PC-3 (cell line): ENCODE data around the gene WDR33. TPM values are rescaled to one million over a fixed set of nuclear protein-coding genes. Genes with fewer than 3 reads are reported as not detected.

Experiments
- ATAC-seq: fragments of 200-7000 bp; cut with Tn5 transposase; 2 replicates; pipeline ENCODE4 v1.9.1; 2020; ENCODE audit warnings: mild to moderate bottlenecking, moderate library complexity
- BruUV-seq: library from RNA; stranded (reverse); fragments of 400-500 nt; replicated peaks from 2 replicates; lab custom pipeline; 2021; lab: Mats Ljungman, UMichigan
- CTCF ChIA-PET: fragments of 300-600 bp; sonication (Branson Sonifier 250); formaldehyde crosslinking; loops from one replicate; lab custom pipeline; 2022; ENCODE audit warnings: antibody characterized with exemption; lab: Charles Lee
- POLR2A ChIA-PET: fragments of 300-600 bp; sonication (Branson Sonifier 250); formaldehyde crosslinking; loops from one replicate; lab custom pipeline; 2022; ENCODE audit warnings: antibody characterized with exemption; ENCODE audit not compliant: unreplicated experiment; lab: Charles Lee
- DNase-seq: peaks from one replicate; pipeline ENCODE4 v3.0.0-alpha.2; 2015
- H2AFZ ChIP-seq: fragments of 300-600 bp; sonication (generic); 2 replicates; pipeline ENCODE4 v1.6.0; 2016; ENCODE audit warnings: antibody characterized with exemption, low read length
- H3F3A ChIP-seq: fragments of 300-600 bp; sonication (generic); one replicate; pipeline ENCODE4 v1.6.0; 2017; ENCODE audit warnings: antibody characterized with exemption, low read length, control low read depth, mild to moderate bottlenecking; ENCODE audit not compliant: unreplicated experiment
- H3K27ac ChIP-seq: fragments of 300-600 bp; sonication (generic); 2 replicates; pipeline ENCODE4 v1.5.1; 2016; ENCODE audit warnings: mild to moderate bottlenecking, low read length
- H3K27me3 ChIP-seq: fragments of 300-600 bp; sonication (generic); 2 replicates; pipeline ENCODE4 v1.6.1; 2016; ENCODE audit warnings: low read length, mixed read lengths
- H3K36me3 ChIP-seq: fragments of 300-600 bp; sonication (generic); 2 replicates; pipeline ENCODE4 v1.6.1; 2016; ENCODE audit warnings: low read depth, mixed run types, low read length, mixed read lengths
- H3K4me1 ChIP-seq: fragments of 300-600 bp; sonication (generic); 2 replicates; pipeline ENCODE4 v1.5.1; 2016; ENCODE audit warnings: low read length; ENCODE audit not compliant: insufficient read depth
- H3K4me2 ChIP-seq: fragments of 300-600 bp; sonication (generic); 2 replicates; pipeline ENCODE4 v1.6.0; 2016; ENCODE audit warnings: low read length
- H3K4me3 ChIP-seq: fragments of 300-600 bp; sonication (generic); 2 replicates; pipeline ENCODE4 v1.5.1; 2016; ENCODE audit warnings: mild to moderate bottlenecking, low read length, mixed read lengths
- H3K79me2 ChIP-seq: fragments of 300-600 bp; sonication (generic); 2 replicates; pipeline ENCODE4 v1.6.1; 2017; ENCODE audit warnings: low read length, mixed read lengths
- H3K9ac ChIP-seq: fragments of 300-600 bp; sonication (generic); 2 replicates; pipeline ENCODE4 v1.6.0; 2016; ENCODE audit warnings: mild to moderate bottlenecking, low read length
- H3K9me2 ChIP-seq: fragments of 300-600 bp; sonication (generic); replicated peaks from 2 replicates; pipeline ENCODE4 v1.6.1; 2016; ENCODE audit warnings: mixed run types, low read length, mixed read lengths
- H3K9me3 ChIP-seq: fragments of 300-600 bp; sonication (generic); 2 replicates; pipeline ENCODE4 v1.6.1; 2016; ENCODE audit warnings: low read length, mixed read lengths
- H4K20me1 ChIP-seq: fragments of 300-600 bp; sonication (generic); 2 replicates; pipeline ENCODE4 v1.6.1; 2016; ENCODE audit warnings: low read length, mixed read lengths
- EZH2 ChIP-seq: fragments of 300-600 bp; sonication (generic); IDR thresholded peaks from one replicate; pipeline ENCODE4 v1.6.1; 2017; ENCODE audit warnings: antibody characterized with exemption, mild to moderate bottlenecking, low read length; ENCODE audit not compliant: unreplicated experiment
- EZH2phosphoT487 ChIP-seq: fragments of 300-600 bp; sonication (generic); IDR thresholded peaks from 2 replicates; pipeline ENCODE4 v1.6.1; 2018; ENCODE audit warnings: mild to moderate bottlenecking, antibody characterized with exemption, low read length, borderline replicate concordance
- intact Hi-C: fragments of 100-400 bp; cut with micrococcal nuclease; formaldehyde crosslinking; loops from 2 replicates; pipeline ENCODE4 v1.9.0; 2023
- total RNA-seq: library from RNA; depleted of rRNA; stranded (reverse); fragments of >200 nt; gene quantifications from 2 replicates; pipeline ENCODE4 v1.2.3, GENCODE V29; 2014
- TF ChIP-seq, protein P1 (sequence below): fragments of 300-600 bp; sonication (generic); conservative IDR thresholded peaks from 2 replicates; pipeline ENCODE4 v1.5.1; 2017; ENCODE audit warnings: antibody characterized with exemption, low read depth, mild to moderate bottlenecking, low read length

Gene WDR33
- total RNA-seq, 1 experiment from 2014 or later: 31.7 TPM

DNA sequence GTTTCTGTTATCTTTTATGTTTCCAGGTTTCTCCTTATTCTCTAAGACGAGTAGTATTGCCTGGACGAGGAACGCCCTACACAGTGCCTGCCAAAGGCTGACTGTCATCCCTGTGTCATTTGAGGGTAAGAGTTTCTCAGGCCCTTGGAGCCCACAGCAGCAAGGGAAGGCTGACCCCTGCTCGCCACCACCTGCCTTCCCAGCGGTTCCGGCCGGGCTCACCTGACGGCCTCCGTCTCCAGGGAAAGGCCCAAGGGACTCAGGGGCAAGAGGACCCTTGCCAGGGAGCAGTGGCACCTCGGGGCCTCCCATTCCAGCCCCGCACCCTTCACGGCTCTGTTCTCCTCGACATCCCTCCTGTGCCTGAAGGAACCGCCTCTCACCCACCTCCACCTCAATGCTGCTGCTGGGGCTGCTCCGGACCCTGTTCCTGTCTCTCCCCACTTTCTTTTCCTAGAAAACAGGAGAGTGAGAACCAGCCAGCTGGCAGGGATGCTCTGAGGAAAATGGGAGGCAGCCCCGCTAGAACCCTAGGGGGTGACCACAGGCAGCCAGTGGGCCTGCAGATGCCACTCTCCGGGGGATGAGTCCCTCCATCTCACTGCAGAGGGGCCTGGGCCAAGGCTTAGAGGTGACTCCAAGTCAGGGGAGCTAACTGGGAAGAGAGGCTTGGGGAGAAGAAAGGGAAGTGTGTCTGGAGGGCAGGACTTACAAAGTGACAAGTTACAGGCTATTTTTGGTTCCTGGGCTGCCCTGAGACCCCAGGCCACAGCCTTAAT is 137.5 kb downstream of the WDR33 start:
- TF ChIP-seq EZH2phosphoT487 (no peak), EZH2 (no peak)
- TF ChIP-seq, protein P1, sequence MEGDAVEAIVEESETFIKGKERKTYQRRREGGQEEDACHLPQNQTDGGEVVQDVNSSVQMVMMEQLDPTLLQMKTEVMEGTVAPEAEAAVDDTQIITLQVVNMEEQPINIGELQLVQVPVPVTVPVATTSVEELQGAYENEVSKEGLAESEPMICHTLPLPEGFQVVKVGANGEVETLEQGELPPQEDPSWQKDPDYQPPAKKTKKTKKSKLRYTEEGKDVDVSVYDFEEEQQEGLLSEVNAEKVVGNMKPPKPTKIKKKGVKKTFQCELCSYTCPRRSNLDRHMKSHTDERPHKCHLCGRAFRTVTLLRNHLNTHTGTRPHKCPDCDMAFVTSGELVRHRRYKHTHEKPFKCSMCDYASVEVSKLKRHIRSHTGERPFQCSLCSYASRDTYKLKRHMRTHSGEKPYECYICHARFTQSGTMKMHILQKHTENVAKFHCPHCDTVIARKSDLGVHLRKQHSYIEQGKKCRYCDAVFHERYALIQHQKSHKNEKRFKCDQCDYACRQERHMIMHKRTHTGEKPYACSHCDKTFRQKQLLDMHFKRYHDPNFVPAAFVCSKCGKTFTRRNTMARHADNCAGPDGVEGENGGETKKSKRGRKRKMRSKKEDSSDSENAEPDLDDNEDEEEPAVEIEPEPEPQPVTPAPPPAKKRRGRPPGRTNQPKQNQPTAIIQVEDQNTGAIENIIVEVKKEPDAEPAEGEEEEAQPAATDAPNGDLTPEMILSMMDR: no peak
- TSS peak; percentile 23 for BruUV-seq
- Histone ChIP-seq H3K79me2 (no peaks in the 10 kb centered on the region), H3K9me2 (no peaks in the 10 kb centered on the region), H3K4me3 (no peak overlapping the region), H3K9ac (no peak overlapping the region), H4K20me1 (no peaks in the 10 kb centered on the region), H3K27me3 (no peaks in the 10 kb centered on the region), H3K36me3 (no peaks in the 10 kb centered on the region), H3K4me2 (no peak overlapping the region), H3K27ac (no peak overlapping the region), H3F3A (no peaks in the 10 kb centered on the region), H3K4me1 (peaks cover 5% of the 10 kb centered on the region; the same call in 1 of the 2 replicates), H2AFZ (no peak overlapping the region), H3K9me3 (no peaks in the 10 kb centered on the region)
- DNase-seq: no peak
- POLR2A ChIA-PET: no interaction called here
- intact Hi-C loops: no loop called here
- no peak for ATAC-seq
- CTCF ChIA-PET: no interaction called here

DNA sequence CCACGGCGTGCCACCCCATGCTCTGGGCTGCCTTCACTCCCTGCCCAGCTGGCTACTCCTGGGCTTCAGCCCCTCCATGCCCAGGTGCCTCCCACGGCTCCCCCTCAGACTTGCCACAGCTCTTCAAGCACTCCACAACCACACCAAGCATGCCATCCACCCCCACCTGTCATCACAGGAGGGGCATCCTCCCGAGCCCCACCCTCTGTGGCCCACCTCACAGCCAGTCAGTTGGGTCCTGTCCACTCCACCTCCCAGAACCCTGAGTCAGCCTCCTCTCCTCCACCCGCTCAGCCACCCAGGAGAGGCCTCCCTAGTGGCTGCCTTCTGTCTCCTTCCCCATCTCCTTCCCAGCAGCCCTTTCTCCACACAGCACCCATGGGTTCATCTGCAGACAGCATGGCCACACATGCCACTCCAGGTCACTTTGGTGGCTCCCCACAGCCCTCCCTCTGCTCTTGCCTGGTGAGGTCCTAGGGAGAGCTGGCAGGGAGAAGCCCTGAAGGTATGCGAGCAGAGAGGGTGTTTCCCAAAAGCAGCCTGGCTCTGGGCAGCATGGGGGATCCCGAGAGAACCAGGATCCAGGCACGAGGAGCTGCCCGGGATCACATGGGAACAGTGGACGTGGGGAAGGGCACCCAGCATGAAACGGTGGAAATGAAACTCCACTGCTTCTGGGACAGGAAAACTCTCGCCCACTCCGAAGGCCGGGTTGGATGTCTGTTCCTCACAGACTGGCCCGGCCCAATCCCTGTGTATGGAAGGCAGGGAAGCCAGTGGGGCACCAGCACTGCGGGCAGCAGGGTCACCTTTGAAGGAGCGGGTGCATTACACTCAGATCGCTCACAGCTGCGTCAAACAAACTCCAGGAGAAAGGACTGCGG is 138.4 kb downstream of the WDR33 start:
- Histone ChIP-seq H2AFZ (no peak overlapping the region), H3K79me2 (no peaks in the 10 kb centered on the region), H4K20me1 (no peaks in the 10 kb centered on the region), H3F3A (no peaks in the 10 kb centered on the region), H3K27me3 (no peaks in the 10 kb centered on the region), H3K36me3 (no peaks in the 10 kb centered on the region; the same call in 1 of the 2 replicates), H3K9me3 (0 out of 2 replicates have a peak, but pooled peaks cover 2% of the 10 kb centered on the region), H3K4me1 (peaks cover 5% of the 10 kb centered on the region; the same call in 1 of the 2 replicates), H3K9ac (no peak overlapping the region), H3K27ac (no peak overlapping the region), H3K4me2 (no peak overlapping the region), H3K4me3 (no peak overlapping the region), H3K9me2 (no peaks in the 10 kb centered on the region)
- ChIA-PET POLR2A (interaction anchor here (0.5 kb wide), 1 partner anchor 82 kb away, joined by 3 read pairs; no protein-coding TSS in a partner anchor), CTCF (no interaction called here)
- intact Hi-C loops: no loop called here
- no TSS peak for BruUV-seq
- DNase-seq (no peak), ATAC-seq (no peak)
- TF ChIP-seq EZH2: no peak
- TF ChIP-seq EZH2phosphoT487: no peak
- TF ChIP-seq, protein P1: no peak
